Activated T-cell treated with anti-CD3 and anti-CD28 coated beads, Interleukin-2, amount 50 U/mL, for 4 hours (primary cell): ENCODE results near the gene ATP6V0E2. TPM values are rescaled to one million over a fixed set of nuclear protein-coding genes. Genes with fewer than 3 reads are reported as not detected.

ENCODE experiments used
- ATAC-seq, 2 donors: fragments of 200-7000 bp; cut with Tn5 transposase; one replicate each; pipeline ENCODE4 v1.10.0; 2021
- DNase-seq: peaks from one replicate; pipeline ENCODE4 v3.0.0-alpha.2; 2020
- H3K27me3 Mint-ChIP-seq: one replicate; pipeline ENCODE4 v1.8.0; 2021; ENCODE audit warnings: low read depth, mixed read lengths
- H3K36me3 Mint-ChIP-seq: one replicate; pipeline ENCODE4 v1.8.0; 2022; ENCODE audit warnings: mixed read lengths; ENCODE audit not compliant: insufficient read depth
- H3K4me1 Mint-ChIP-seq: one replicate; pipeline ENCODE4 v1.8.0; 2021; ENCODE audit warnings: low read depth, mixed read lengths
- H3K4me3 Mint-ChIP-seq: one replicate; pipeline ENCODE4 v1.8.0; 2021; ENCODE audit warnings: mild to moderate bottlenecking, moderate library complexity, mixed read lengths
- H3K9me3 Mint-ChIP-seq: one replicate; pipeline ENCODE4 v1.8.0; 2021; ENCODE audit warnings: mixed read lengths
- total RNA-seq, 3 donors: library from RNA; stranded (reverse); gene quantifications; one replicate each; pipeline ENCODE4 v1.2.1, GENCODE V29; 2021

ATP6V0E2 gene
- total RNA-seq, 3 donors from 2014 or later: 36.8 to 43.2 (median 42.5) TPM

DNA sequence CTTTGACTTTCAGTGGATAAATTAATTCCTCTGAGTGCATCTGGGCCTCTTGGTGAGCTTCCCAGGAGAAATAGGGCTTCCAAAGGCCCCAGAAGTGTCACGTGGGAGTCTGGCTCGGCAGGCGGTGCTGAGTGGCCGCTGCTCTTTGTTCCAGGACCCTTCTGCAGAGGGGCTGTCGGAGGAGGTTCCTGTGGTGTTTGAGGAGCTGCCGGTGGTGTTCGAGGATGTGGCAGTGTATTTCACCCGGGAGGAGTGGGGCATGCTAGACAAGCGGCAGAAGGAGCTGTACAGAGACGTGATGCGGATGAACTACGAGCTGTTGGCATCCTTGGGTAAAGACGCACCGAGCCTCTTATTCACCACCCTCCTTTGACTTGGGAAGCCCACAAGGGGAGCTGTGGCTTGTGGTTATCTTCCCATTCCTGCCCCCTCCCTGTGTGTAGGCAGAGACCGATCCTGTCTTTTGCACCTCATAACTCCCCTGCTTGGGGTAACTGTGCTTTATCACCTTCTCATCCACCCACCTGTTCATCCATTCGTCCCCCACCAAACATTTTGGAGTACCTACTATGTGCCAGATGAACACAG lies 23.7 kb upstream of the ATP6V0E2 start:
- peaks cover 33% of the 10 kb centered on the region for H3K4me1 Mint-ChIP-seq
- no peak for ATAC-seq
- H3K27me3 Mint-ChIP-seq: no peaks in the 10 kb centered on the region
- no peak overlapping the region for H3K4me3 Mint-ChIP-seq
- H3K9me3 Mint-ChIP-seq: no peaks in the 10 kb centered on the region
- no peak for DNase-seq
- peaks cover 22% of the 10 kb centered on the region for H3K36me3 Mint-ChIP-seq

DNA sequence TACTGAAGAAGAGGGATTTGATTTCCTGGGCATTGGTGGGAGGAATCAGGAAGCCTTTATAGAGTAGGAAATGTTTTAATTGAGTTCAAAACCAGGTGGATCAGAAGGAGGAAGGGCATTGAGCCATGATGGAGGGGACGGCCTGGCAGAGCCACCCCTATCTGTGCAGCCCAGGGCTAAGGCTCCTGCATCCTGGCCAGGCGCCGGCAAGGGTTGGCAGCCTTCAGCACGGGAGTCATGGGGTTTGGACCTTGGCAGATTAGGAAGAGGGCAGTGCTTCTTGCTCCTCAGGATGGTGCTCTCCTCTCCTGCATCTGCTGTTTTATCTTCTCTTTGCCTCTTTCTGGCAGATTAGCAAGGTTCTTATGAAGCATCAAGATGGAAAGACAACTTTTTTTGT lies 23.1 kb upstream of the ATP6V0E2 start:
- Mint-ChIP-seq H3K4me1 (peaks cover 34% of the 10 kb centered on the region), H3K4me3 (no peak overlapping the region), H3K36me3 (peaks cover 22% of the 10 kb centered on the region), H3K27me3 (no peaks in the 10 kb centered on the region), H3K9me3 (no peaks in the 10 kb centered on the region)
- no peak for ATAC-seq
- DNase-seq: no peak

GRCh38 chr7:149851449-149851848 lies 22.3 kb upstream of the ATP6V0E2 start:
- no peaks in the 10 kb centered on the region for H3K9me3 Mint-ChIP-seq
- H3K4me1 Mint-ChIP-seq: peaks cover 36% of the 10 kb centered on the region
- ATAC-seq (no peak), DNase-seq (no peak)
- H3K4me3 Mint-ChIP-seq: no peak overlapping the region
- no peaks in the 10 kb centered on the region for H3K27me3 Mint-ChIP-seq
- H3K36me3 Mint-ChIP-seq: peaks cover 21% of the 10 kb centered on the region

- Mint-ChIP-seq H3K4me1 (peaks cover 51% of the 10 kb centered on the region), H3K4me3 (no peak overlapping the region), H3K36me3 (peaks cover 11% of the 10 kb centered on the region), H3K9me3 (no peaks in the 10 kb centered on the region), H3K27me3 (no peaks in the 10 kb centered on the region)
- ATAC-seq: no peak
- no peak for DNase-seq
Observed at GRCh38 chr7:149853157-149853556, 20.6 kb upstream of the ATP6V0E2 start.

DNA sequence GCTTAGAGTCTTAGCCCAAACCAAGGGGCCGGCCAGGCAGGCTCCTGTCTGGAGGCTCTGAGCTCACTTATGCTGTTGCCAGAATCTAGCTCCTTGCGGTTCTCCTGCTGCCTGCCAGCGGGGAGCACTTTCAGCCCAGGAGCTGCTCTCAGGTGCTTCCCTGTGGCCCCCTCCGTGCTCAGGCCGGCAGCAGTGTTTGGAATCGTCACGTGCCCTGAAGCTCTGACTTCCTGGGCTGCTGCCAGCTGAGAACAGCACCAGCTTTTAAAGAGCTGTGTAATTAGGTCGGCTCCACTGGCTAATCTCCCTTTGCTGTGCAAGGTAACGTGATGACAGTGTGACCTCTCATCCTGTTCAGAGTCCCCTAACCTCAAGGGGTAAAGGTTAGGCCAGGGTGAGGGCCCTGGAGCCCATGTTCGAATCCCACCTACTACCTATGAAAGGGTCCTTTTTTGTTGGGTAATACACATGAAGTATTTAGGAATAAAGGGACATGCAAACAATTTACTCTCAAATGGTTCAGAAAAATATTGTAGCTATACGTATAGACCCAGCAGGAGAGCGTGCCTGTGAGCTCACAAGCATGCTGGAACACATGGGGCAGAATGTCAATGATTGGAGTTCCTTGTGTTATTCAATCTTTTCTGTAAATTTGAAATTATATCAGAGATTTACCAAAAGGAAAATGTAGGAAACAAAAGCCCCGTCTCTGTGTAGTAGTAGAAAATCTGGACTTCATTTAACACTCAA lies 19.0 kb upstream of the ATP6V0E2 start:
- Mint-ChIP-seq H3K27me3 (no peaks in the 10 kb centered on the region), H3K4me1 (peaks cover 50% of the 10 kb centered on the region), H3K4me3 (no peak overlapping the region), H3K36me3 (peaks cover 7% of the 10 kb centered on the region), H3K9me3 (no peaks in the 10 kb centered on the region)
- ATAC-seq (peak; percentile 37 to 56), DNase-seq (no peak)

GRCh38 chr7:149855361-149856305 lies 18.1 kb upstream of the ATP6V0E2 start:
- no peaks in the 10 kb centered on the region for H3K27me3 Mint-ChIP-seq
- DNase-seq (no peak), ATAC-seq (peak; percentile 54 to 61)
- no peaks in the 10 kb centered on the region for H3K9me3 Mint-ChIP-seq
- no peak overlapping the region for H3K4me3 Mint-ChIP-seq
- H3K36me3 Mint-ChIP-seq: peaks cover 13% of the 10 kb centered on the region
- peaks cover 46% of the 10 kb centered on the region for H3K4me1 Mint-ChIP-seq

DNA sequence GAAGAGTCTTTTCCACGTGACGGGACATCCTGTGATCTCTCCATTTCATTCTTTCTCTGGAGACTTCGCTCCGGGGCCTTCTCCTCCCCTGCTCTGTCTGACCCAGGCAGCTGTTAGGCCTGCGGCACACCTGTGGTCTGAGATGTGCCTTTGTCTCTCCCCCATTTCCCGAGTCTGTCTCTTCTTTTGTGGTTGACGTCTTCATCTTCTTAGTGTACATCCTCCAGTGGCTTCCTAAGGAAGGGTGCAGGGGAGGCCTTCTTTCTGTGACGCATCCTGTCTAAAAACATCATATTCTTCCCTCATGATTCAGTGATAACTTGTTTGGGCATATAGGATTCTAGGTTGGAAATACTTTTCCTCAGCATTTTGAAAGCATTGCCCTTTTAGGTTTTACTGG lies 17.2 kb upstream of the ATP6V0E2 start:
- peaks cover 12% of the 10 kb centered on the region for H3K36me3 Mint-ChIP-seq
- DNase-seq: no peak
- H3K27me3 Mint-ChIP-seq: no peaks in the 10 kb centered on the region
- peaks cover 48% of the 10 kb centered on the region for H3K4me1 Mint-ChIP-seq
- ATAC-seq: peak; percentile 58 to 64
- peak overlapping the region; percentile 4 for H3K4me3 Mint-ChIP-seq
- no peaks in the 10 kb centered on the region for H3K9me3 Mint-ChIP-seq

DNA sequence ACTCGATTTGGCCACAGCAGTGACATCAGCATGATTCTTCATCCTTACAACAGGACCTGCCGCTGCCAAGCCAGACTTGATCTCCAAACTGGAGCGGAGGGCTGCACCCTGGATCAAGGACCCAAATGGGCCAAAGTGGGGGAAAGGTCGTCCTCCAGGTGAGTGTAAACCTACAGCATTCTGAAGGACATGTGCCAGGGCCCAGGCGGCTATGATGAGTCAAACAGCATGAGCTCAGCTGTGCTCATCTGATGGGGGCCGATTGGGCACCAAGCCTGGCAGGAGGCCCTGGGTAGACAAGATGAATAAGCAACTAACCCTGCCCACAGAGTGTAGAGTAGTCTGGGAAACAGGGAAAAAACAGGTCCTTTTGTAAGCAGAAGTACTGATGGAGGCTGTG lies 14.4 kb upstream of the ATP6V0E2 start:
- peaks cover 57% of the 10 kb centered on the region for H3K4me1 Mint-ChIP-seq
- peaks cover 11% of the 10 kb centered on the region for H3K36me3 Mint-ChIP-seq
- no peaks in the 10 kb centered on the region for H3K27me3 Mint-ChIP-seq
- ATAC-seq (no peak), DNase-seq (no peak)
- H3K9me3 Mint-ChIP-seq: no peaks in the 10 kb centered on the region
- no peak overlapping the region for H3K4me3 Mint-ChIP-seq

- peaks cover 11% of the 10 kb centered on the region for H3K36me3 Mint-ChIP-seq
- peaks cover 56% of the 10 kb centered on the region for H3K4me1 Mint-ChIP-seq
- no peaks in the 10 kb centered on the region for H3K9me3 Mint-ChIP-seq
- no peaks in the 10 kb centered on the region for H3K27me3 Mint-ChIP-seq
- ATAC-seq (no peak), DNase-seq (no peak)
- no peak overlapping the region for H3K4me3 Mint-ChIP-seq
Observed at GRCh38 chr7:149859876-149860275, 13.9 kb upstream of the ATP6V0E2 start.

DNA sequence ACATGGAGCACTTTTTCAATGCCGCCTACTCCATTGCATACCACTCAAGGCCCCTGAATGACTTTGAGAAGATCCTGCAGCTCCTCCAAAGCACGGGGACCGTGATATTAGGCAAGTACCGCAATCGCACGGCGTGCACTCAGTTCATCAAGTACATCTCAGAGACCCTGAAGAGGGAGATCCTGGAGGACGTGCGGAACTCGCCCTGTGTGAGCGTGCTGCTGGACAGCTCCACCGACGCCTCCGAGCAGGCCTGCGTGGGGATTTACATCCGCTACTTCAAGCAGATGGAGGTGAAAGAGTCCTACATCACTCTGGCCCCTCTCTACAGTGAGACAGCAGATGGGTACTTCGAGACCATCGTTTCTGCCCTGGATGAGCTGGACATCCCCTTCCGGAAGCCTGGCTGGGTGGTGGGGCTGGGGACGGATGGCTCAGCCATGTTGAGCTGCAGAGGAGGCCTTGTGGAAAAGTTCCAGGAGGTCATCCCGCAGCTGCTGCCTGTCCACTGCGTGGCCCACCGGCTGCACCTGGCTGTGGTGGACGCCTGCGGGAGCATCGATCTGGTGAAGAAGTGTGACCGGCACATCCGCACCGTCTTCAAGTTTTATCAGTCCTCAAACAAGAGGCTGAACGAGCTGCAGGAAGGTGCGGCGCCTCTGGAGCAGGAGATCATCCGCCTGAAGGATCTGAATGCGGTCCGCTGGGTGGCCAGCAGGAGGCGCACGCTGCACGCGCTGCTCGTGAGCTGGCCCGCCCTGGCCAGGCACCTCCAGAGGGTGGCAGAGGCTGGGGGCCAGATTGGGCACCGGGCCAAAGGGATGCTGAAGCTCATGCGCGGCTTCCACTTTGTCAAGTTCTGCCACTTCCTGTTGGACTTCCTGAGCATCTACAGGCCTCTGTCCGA lies 12.7 kb upstream of the ATP6V0E2 start:
- Mint-ChIP-seq H3K4me1 (peaks cover 56% of the 10 kb centered on the region), H3K4me3 (no peak overlapping the region), H3K9me3 (no peaks in the 10 kb centered on the region), H3K36me3 (peaks cover 14% of the 10 kb centered on the region), H3K27me3 (no peaks in the 10 kb centered on the region)
- ATAC-seq (no peak), DNase-seq (no peak)

DNA sequence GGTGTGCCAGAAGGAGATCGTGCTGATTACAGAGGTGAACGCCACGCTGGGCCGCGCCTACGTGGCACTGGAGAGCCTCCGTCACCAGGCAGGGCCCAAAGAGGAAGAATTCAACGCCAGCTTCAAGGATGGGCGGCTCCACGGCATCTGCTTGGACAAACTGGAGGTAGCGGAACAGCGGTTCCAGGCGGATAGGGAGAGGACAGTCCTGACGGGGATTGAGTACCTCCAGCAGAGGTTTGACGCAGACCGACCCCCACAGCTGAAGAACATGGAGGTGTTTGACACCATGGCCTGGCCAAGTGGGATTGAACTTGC lies 12.1 kb upstream of the ATP6V0E2 start:
- no peak for DNase-seq
- H3K27me3 Mint-ChIP-seq: no peaks in the 10 kb centered on the region
- ATAC-seq: no peak
- H3K36me3 Mint-ChIP-seq: peaks cover 14% of the 10 kb centered on the region
- H3K4me1 Mint-ChIP-seq: peaks cover 56% of the 10 kb centered on the region
- no peak overlapping the region for H3K4me3 Mint-ChIP-seq
- no peaks in the 10 kb centered on the region for H3K9me3 Mint-ChIP-seq

GRCh38 chr7:149862156-149862555 lies 11.6 kb upstream of the ATP6V0E2 start:
- no peaks in the 10 kb centered on the region for H3K27me3 Mint-ChIP-seq
- H3K36me3 Mint-ChIP-seq: peaks cover 14% of the 10 kb centered on the region
- DNase-seq (no peak), ATAC-seq (no peak)
- H3K4me1 Mint-ChIP-seq: peaks cover 56% of the 10 kb centered on the region
- no peak overlapping the region for H3K4me3 Mint-ChIP-seq
- H3K9me3 Mint-ChIP-seq: no peaks in the 10 kb centered on the region

DNA sequence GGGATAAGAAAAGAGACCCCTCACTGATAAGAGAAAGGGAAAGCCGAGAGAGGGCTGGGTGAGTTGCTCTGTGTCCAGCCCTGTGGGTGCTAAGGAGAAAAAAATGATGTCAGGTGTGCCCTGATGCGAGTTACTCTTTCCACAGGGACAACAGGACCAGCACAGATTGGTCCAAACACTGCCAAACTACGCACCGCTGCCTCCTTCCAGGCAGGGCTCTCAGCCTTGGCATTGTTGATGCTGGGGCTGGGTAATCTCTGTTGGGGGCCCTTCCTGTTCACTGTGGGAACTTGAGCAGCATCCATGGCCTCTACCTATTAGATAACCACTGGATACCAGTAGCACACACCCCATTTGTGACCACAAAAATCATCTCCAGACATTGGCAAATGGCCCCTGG lies 10.3 kb upstream of the ATP6V0E2 start:
- ATAC-seq (no peak), DNase-seq (no peak)
- Mint-ChIP-seq H3K36me3 (peaks cover 14% of the 10 kb centered on the region), H3K4me1 (peaks cover 59% of the 10 kb centered on the region), H3K4me3 (no peak overlapping the region), H3K9me3 (no peaks in the 10 kb centered on the region), H3K27me3 (no peaks in the 10 kb centered on the region)

DNA sequence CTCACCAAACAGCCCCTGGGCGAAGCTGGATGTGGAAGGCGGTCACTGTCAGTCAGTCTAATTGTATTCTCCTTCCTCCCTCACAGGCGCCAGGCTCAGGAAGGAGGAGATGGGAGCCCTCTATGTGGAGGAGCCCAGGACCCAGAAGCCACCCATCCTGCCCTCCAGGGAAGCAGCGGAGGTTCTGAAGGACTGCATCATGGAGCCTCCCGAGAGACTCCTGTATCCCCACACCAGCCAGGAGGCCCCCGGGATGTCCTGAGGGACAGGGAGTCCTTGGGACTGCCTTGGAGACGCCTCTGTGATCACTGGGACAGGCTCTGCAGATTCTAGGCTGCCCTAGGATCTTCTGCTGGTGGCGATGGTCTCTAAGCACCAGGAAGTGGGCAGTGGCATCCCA lies 9.7 kb upstream of the ATP6V0E2 start:
- peaks cover 14% of the 10 kb centered on the region for H3K36me3 Mint-ChIP-seq

More for the DNA sequence above, 9.7 kb upstream of the ATP6V0E2 start:
- Mint-ChIP-seq H3K4me1 (peaks cover 64% of the 10 kb centered on the region), H3K4me3 (no peak overlapping the region), H3K27me3 (no peaks in the 10 kb centered on the region), H3K9me3 (no peaks in the 10 kb centered on the region)
- no peak for DNase-seq
- no peak for ATAC-seq
